ENCODE measurements around the gene ZFP36. TPM values are rescaled to one million over a fixed set of nuclear protein-coding genes. Genes with fewer than 3 reads are reported as not detected.

The ZFP36 gene
- total RNA-seq, 4 donors from 2014 or later: 125 to 274 (median 178) TPM

- peaks cover 7 to 100% (median 66%) of the 10 kb centered on the region in 3 donors for H3K36me3 ChIP-seq
- H3K4me1 ChIP-seq: peaks cover 0 to 4% (median 0%) of the 10 kb centered on the region in 4 donors
- TF ChIP-seq, protein P1, sequence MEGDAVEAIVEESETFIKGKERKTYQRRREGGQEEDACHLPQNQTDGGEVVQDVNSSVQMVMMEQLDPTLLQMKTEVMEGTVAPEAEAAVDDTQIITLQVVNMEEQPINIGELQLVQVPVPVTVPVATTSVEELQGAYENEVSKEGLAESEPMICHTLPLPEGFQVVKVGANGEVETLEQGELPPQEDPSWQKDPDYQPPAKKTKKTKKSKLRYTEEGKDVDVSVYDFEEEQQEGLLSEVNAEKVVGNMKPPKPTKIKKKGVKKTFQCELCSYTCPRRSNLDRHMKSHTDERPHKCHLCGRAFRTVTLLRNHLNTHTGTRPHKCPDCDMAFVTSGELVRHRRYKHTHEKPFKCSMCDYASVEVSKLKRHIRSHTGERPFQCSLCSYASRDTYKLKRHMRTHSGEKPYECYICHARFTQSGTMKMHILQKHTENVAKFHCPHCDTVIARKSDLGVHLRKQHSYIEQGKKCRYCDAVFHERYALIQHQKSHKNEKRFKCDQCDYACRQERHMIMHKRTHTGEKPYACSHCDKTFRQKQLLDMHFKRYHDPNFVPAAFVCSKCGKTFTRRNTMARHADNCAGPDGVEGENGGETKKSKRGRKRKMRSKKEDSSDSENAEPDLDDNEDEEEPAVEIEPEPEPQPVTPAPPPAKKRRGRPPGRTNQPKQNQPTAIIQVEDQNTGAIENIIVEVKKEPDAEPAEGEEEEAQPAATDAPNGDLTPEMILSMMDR (IDR thresholded peaks at IDR 0.05): no peak
- TF ChIP-seq EP300 (IDR thresholded peaks at IDR 0.05) (no peak), POLR2A (IDR thresholded peaks at IDR 0.05) (no peak)
- 78 to 83% methylated on average over 10 of the region's 10 CpGs for WGBS, 2 donors
- H3K27me3 ChIP-seq: no peaks in the 10 kb centered on the region
- peak overlapping the region in 1 of 4 donors; percentile 11 for H3K27ac ChIP-seq
- H3K9me3 ChIP-seq: no peaks in the 10 kb centered on the region
- no peak for DNase-seq (ENCODE audit: low spot score in 2 of 2)
- H3K4me3 ChIP-seq: no peak overlapping the region
Measured at GRCh38 chr19:39381910-39382611, 24.6 kb upstream of the ZFP36 start.

DNA sequence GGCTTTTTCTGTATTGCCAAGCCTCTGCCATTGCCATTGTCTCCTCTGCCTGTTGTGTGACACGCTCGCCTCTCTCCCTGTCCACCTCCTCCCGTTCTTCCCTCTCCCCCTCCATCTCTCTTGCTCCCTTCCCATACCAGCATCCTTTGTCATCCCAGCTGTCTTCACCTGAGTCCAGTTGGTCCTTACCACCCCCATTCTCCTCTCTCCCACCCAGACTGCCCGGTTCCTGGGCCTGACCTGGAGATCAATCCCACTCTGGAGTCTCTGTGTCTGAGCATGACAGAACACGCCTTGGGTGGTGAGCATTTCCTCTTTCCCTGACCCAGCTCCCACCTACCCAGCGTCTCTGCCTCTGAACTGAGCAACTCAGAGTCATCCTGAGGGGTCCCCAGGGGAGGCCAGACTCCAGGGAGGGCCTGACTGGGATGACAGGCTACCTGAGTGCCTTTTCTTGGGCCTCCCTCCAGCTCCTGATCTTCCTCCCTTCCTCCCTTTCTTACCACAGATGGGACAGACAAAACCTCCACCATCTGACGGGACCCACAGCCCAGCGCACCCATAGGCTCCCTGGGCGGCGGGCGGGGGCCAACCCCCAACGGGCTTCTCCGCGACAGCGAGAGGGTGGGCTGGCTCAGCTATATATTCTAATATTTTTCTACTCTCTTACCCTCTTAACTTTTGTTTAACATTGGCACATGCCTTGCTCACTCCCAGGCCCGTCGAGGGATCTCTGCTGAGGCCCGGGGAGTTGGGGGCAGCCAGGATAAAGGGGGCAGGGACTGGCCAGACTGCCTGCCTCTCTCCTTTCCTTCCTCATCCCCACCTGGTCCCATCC, 23.4 kb upstream of the ZFP36 start:
- 84 to 85% methylated on average over 18 of the region's 18 CpGs for WGBS, 2 donors
- no peaks in the 10 kb centered on the region for H3K9me3 ChIP-seq
- H3K4me3 ChIP-seq: no peak overlapping the region
- TF ChIP-seq EP300 (IDR thresholded peaks at IDR 0.05) (no peak), POLR2A (IDR thresholded peaks at IDR 0.05) (no peak)
- TF ChIP-seq, protein P1 (IDR thresholded peaks at IDR 0.05): no peak
- peak overlapping the region in 1 of 4 donors; percentile 11 for H3K27ac ChIP-seq
- no peak for DNase-seq (ENCODE audit: low spot score in 2 of 2)
- no peaks in the 10 kb centered on the region for H3K27me3 ChIP-seq
- H3K36me3 ChIP-seq: peaks cover 7 to 100% (median 59%) of the 10 kb centered on the region in 3 donors
- peaks cover 0 to 4% (median 0%) of the 10 kb centered on the region in 4 donors for H3K4me1 ChIP-seq

DNA sequence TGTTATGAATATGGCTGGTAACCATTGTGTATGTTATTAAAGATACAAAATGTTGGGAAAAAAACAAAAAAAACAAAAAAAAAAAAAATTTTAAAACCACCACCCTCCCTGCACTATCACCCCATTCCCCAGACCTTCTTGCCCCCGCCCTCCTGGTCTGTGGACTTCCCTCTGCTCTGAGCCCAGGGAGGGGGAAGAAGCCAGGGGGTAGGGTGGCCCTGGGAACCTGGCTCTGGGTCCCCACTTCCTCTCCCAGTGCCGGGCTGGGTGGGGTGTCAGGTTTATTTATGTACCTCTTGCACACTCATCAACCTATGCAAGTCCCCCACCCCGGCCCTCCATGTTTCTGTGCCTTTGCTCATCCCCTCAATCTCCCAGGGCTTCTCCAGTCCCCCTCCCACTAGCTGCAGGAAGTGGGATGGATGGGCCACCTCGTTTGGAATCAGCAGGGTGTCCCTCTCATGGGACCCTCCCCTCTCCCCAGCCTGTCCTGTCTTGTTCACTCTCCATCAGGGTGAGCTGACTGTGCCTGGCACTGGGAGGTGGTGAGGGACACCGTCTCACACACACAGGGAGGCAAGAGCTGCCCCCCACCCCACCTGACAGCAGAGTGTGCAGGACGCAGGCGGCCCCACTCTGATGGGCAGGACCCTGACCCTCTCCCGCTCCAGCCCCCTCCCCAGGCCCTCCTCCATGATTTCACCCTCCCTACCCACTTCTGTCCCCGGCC, 21.6 kb upstream of the ZFP36 start:
- Histone ChIP-seq H3K4me3 (no peak overlapping the region), H3K9me3 (no peaks in the 10 kb centered on the region), H3K36me3 (peaks cover 0 to 98% (median 60%) of the 10 kb centered on the region in 3 donors), H3K27me3 (no peaks in the 10 kb centered on the region), H3K4me1 (peaks cover 0 to 16% (median 7%) of the 10 kb centered on the region in 4 donors), H3K27ac (peak overlapping the region in 2 of 4 donors; percentile 44 to 52)
- 56 to 62% methylated on average over 9 of the region's 9 CpGs for WGBS, 2 donors
- no peak for DNase-seq (ENCODE audit: low spot score in 2 of 2)
- TF ChIP-seq EP300 (IDR thresholded peaks at IDR 0.05) (no peak), POLR2A (IDR thresholded peaks at IDR 0.05) (no peak)
- TF ChIP-seq, protein P1 (IDR thresholded peaks at IDR 0.05): no peak

- TF ChIP-seq EP300 (IDR thresholded peaks at IDR 0.05) (peak in 1 of 2 donors; percentile 16), POLR2A (IDR thresholded peaks at IDR 0.05) (no peak)
- TF ChIP-seq, protein P1 (IDR thresholded peaks at IDR 0.05): no peak
- no peak overlapping the region for H3K27ac ChIP-seq
- no peaks in the 10 kb centered on the region for H3K9me3 ChIP-seq
- no peak for DNase-seq (ENCODE audit: low spot score in 2 of 2)
- H3K4me1 ChIP-seq: peaks cover 0 to 16% (median 11%) of the 10 kb centered on the region in 4 donors
- no peak overlapping the region for H3K4me3 ChIP-seq
- 76 to 77% methylated on average over 20 of the region's 20 CpGs for WGBS, 2 donors
- H3K36me3 ChIP-seq: peaks cover 0 to 90% (median 55%) of the 10 kb centered on the region in 3 donors
- H3K27me3 ChIP-seq: no peaks in the 10 kb centered on the region
Measured at GRCh38 chr19:39385629-39386411, 20.8 kb upstream of the ZFP36 start.
